ENCODE results near the gene GADD45G.

GADD45G gene

DNA sequence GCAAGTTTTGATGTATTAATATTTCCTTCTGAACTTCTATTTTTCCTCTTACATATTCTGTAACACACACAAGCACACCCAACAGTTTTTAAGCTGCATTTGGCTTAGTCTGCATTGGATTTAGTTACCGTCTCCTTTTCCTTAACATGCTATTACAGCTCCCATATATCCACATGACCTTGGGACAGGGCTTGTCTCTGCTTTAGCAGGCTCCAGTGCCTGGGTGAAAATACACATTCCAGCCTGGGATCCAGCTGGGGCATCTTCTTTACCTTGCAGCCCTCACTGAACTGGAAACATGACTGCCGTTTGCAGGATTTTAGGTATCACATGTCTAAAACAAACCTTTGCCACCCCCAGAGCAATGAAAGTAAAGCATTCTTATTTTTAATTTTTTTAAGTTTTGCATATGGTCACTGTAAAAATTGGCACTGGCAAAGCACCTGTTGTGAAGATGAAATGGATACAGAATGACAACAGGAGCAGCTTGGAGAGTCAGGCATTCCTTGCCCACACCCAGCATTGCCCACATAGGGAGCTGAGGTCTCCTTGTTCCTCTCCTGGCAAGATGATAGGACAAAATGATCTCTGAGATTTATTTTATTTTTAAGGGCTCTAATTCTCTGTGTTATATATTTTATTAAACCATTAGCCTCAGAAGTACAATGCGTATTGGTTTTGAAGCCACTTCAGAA is 4.0 kb downstream of the GADD45G start:
- in situ Hi-C loops (cut with HindIII; ENCODE audit: low sequenced_read_pairs), result no loop called here

DNA sequence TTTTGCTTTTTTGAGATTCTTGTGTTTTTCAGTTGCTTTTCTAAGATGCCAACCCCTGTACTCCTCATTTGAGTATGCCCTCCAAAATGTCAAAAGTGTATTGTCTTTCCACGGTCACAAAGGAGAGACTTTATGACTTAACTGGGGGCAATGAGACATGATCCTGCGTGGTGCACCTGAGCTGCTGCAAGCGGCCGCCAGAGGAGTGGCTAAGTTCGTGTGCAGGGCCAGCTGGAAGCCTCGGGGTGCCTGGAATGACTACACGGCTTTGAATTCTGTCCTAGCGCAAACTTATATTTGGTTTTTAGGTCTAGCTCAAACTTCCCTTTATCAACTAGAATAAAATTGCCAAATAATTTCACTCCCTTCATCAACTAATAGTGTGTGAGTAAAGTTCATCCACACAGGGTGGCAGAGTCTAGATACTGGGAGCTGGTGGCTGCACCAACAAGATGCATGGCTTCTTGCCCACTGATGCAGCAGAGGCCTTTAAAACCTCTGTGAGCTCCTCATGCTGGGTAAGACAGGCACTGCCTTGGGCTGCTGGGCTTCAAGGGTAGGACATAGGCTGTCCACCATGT is 4.7 kb downstream of the GADD45G start:
- in situ Hi-C loops (cut with HindIII; ENCODE audit: low sequenced_read_pairs), result loop anchor here (5.0 kb wide), 1 partner anchor 103 kb away; no protein-coding TSS in a partner anchor

DNA sequence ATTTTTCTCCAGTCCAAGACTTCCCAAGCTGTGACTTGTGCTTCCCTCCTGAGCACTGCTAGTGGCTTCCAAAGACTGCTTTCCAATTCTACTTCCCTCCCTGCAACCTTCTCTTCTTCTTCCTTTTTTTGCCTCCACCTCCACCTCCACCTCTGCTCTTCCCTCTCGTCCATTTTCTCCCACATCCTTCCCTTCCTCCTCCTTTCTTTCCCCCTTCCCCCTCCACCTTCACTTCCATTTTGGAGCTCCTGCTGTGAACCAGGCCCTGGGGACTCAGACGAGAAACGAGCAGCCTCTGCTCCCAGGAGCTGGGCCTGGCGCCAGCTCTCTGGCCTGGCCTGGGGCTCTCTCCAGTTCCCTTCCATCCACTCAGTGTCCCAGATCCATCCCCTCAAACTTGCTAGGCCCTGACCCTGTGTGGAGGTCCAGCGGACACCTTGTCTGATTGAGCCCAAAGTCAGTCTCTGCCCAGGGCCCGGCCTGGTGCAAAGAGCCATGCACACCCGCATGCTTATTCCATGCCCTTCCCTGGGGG is 5.6 kb downstream of the GADD45G start:
- in situ Hi-C loops (cut with HindIII; ENCODE audit: low sequenced_read_pairs), result loop anchor here (5.0 kb wide), 1 partner anchor 102 kb away; no protein-coding TSS in a partner anchor

DNA sequence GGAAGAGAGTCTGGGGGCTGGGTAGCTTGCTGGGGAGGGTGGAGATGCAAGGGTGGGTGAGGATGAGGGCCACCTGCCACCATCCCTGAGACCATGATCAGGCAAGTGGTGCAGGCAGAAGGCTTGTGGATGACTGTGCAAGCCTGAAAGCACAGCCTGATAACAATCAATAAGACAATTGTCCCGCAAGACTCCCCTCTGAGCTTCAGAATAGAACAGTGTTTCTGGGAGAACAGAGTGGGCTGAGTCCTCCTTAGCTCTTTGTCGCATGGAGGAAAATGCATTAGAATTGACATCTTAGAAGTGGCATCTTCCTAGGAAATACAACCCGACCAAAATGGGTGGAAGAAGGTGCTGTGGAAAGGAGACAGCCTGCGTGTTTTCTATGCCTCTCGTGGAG is 6.6 kb downstream of the GADD45G start:
- in situ Hi-C loops (cut with HindIII; ENCODE audit: low sequenced_read_pairs), result loop anchor here (5.0 kb wide), 1 partner anchor 101 kb away; no protein-coding TSS in a partner anchor

DNA sequence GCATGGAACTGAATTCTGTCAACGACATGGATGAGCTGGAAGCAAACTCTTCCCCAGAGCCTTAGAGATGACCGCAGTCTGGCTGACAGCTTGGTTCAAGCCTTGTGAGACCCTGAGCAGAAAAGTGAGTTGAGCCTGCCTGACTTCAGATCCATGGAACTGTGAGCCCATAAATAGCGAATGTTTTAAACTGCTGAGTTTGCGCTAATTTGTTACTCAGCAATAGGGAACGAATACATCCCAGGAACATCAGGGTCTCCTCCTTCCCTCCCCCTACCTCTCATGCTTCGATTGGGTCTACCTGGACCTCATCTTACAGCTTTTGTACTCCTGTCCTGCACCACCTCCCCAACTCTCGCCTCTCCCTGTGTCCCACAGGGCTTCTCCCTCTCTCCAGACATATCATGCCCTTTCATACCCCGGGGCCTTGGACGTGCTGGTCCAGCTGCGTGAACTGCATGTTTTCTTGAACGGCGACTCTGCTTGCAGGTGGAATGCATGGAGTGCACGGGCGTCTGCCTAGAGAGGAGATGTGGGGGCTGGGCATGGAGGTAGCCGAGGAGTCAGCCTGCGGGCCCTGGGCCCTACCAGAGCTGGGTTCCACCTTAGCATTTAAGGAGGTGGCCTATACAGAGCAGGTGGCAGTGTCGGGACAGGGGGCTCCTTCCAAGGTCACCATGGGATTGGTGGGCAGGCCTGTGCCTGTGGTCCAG is 7.9 kb downstream of the GADD45G start:
- in situ Hi-C loops (cut with HindIII; ENCODE audit: low sequenced_read_pairs), result loop anchor here (5.0 kb wide), 1 partner anchor 100 kb away; no protein-coding TSS in a partner anchor

DNA sequence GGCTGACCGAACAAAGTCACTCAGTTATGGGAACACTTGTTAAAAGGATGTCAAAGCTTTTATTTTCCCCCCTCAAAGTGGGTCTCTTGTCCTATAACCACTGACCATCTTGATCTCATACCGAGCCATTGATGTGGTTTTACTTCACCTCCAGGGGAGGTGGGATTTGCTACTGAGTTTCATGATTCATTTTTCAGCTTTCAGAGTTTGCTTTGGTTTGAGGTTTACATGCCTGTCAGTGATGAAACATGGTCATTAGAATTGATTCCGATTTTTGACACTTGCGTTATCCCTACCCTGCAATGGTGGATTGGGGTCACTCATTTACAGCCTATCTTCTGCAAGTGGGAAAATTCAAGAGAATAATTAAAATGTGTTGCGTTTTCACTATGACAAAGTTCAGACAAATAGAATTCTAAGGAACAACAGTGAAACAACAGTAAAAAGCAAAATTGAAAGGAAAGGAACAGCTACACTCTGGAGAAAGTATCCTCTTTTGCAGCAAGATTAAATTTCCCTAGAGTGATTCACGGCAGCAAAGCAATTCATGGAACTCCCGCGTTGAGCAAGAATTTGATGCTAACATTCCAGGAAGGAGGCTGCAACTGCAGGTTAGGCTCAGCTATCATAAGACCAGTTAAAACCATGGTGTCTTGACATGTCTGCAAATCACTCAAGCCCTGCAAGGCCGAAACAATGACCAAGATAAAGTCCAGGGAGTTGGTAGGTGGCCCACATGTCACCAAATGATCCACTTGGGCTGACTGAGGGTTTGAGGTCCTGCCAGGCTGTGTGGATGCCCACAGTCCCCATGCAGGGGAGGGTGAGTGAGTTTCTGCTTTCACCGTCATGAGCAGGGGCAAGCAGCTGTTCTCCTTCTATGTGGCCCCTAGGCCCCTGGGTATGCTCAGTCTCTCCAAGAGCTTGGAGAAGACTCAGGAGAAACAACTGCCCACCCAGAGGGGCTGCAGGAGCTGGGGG is 9.4 kb downstream of the GADD45G start:
- in situ Hi-C loops (cut with HindIII; ENCODE audit: low sequenced_read_pairs), result loop anchor here (5.0 kb wide), 1 partner anchor 98 kb away; no protein-coding TSS in a partner anchor

DNA sequence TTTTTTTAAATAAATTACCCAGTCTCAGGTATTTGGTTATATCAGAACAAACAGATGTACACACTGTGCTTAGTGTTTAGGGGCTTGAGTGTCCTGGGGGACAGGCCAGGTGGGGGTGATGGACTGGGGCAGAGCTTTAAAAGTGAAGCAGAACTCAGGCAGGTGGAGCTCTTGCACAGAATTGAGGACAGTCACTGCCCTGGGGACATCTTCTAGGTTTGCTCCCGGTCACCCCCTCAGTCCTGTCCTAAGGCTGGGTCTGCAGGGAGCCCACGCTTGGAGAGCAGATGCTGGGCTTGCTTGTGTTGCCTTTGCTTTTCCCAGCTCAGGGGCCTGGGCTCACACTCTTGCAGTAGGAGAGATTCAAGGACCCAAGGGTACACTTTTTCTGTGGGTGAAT is 10.8 kb downstream of the GADD45G start:
- in situ Hi-C loops (cut with HindIII; ENCODE audit: low sequenced_read_pairs), result no loop called here

DNA sequence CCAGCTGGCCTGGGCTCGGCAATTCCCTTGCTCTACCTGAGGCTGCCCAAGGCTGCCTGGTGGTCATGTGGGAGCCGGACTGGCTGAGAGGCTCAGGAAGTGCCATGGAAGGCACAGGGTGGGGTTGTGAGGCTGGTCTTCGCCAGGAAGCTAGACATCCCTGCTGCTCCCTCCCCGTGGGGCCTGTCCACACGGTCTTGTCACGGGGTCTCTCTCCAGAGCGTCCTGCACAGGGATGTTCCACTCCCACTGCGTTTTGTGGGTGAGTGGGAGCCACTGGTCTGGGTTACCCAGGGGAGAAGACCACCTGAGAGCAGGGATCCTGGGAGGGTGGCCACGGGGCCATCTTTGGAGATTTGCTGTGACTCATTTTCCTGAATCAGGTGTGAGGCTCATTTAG is 11.6 kb downstream of the GADD45G start:
- in situ Hi-C loops (cut with HindIII; ENCODE audit: low sequenced_read_pairs), result no loop called here

DNA sequence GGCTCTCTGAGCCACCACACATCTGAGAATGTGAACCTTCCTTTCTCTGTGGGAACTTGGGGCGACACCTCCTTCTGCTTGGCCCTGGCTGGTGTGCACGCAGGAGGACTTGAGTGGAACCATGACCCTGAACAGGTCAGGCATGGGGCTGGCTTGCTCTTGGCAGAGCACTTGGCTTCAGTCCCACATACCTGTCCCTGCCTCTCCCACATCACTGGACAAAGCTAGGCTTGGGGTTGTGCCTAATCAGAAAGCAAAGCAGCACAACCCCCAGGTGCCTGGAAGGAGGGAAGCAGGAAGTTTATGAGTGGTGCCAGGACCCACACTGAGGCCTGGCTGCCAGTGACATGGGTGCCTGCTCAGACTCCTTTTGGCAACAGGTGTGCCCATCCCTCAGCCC is 13.2 kb downstream of the GADD45G start:
- in situ Hi-C loops (cut with HindIII; ENCODE audit: low sequenced_read_pairs), result no loop called here

DNA sequence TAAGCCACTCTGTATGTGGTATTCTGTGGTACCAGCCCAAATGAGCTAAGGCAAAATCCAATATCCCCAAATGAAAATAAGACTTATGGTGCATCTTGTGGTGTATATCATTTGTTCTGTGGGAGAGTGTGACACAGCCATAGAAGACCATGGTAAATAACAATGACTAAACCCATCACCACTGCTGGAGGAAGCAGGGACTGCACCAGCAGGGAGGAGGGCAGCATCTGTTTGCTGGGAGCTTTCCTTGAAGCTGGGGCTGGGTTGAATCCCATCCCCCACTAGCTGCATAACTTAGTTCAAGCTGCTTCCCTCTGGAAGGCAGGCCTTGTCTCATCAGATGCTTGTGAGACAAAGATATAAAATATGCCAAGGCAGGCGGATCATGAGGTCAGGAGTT is 14.2 kb downstream of the GADD45G start:
- in situ Hi-C loops (cut with HindIII; ENCODE audit: low sequenced_read_pairs), result no loop called here

DNA sequence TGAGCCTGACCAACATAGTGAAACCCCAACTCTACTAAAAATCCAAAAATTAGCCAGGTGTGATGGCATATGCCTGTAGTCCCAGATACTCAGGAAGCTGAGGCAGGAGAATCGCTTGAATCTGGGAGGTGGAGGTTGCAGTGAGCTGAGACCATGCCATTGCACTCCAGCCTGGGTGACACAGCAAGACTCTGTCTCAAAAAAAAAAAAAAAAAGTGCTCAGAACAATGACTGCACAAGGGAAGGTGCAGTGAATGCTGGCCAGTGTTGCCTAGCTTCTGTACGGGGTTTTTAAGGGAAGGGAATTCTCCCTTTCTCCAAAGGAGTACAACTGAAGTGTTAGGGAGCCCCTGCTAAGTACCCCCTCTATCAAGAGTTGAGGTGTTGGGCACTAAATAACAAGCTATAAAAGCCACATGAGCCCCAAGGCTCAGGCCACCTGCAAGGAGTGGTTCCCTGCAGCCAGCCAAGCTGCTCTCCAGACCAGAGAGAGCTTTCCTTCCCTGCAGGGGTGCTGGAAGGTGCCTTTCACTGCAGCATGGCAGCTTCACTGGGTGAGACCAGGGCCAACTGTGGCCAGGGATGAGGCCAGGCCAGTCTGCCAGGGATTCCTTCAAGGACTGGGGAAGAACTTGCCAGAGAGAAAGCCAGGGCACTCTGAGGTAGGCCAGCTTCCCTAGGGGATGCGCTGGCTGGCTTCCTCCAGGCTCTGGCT is 14.8 kb downstream of the GADD45G start:
- in situ Hi-C loops (cut with HindIII; ENCODE audit: low sequenced_read_pairs), result no loop called here

DNA sequence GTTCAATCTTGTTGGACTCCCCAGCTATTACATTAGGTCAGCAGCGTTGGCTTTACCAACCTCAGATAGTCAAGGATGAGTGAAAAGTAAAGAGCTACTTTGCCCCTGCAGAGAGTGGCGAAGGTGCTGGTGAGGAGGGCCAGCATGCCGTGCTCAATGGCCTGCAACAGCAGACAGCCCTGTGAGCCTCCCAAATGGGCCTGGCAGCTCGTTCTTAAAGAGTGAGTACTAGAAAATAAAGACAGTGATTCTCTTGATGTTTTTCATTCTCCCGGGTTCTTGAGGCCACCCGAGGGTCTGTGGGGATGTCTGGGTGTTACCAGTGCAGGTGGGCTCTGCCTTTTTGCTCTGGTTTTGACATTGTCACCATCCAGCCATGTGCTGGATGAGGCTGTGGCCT is 16.2 kb downstream of the GADD45G start:
- in situ Hi-C loops (cut with HindIII; ENCODE audit: low sequenced_read_pairs), result no loop called here

DNA sequence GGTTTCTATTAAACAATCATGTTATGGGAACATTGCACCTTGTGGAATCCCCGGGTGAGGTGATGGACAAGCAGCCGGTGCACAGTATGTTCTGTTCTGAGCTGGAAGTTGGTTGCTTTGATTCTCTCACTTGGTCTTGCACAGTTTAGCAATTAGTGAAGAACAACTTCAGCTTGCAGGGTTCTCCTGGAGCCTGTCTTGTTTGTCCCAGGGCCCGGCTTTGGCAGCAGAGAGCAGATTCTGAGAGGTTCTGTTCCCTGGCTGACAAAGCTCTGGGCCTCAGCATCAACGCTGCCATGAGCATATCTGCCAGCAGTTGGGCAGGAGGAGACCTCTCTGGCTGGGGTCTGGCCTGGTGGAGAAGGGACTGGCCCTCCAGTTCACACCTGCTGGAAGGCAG is 16.9 kb downstream of the GADD45G start:
- in situ Hi-C loops (cut with HindIII; ENCODE audit: low sequenced_read_pairs), result no loop called here

DNA sequence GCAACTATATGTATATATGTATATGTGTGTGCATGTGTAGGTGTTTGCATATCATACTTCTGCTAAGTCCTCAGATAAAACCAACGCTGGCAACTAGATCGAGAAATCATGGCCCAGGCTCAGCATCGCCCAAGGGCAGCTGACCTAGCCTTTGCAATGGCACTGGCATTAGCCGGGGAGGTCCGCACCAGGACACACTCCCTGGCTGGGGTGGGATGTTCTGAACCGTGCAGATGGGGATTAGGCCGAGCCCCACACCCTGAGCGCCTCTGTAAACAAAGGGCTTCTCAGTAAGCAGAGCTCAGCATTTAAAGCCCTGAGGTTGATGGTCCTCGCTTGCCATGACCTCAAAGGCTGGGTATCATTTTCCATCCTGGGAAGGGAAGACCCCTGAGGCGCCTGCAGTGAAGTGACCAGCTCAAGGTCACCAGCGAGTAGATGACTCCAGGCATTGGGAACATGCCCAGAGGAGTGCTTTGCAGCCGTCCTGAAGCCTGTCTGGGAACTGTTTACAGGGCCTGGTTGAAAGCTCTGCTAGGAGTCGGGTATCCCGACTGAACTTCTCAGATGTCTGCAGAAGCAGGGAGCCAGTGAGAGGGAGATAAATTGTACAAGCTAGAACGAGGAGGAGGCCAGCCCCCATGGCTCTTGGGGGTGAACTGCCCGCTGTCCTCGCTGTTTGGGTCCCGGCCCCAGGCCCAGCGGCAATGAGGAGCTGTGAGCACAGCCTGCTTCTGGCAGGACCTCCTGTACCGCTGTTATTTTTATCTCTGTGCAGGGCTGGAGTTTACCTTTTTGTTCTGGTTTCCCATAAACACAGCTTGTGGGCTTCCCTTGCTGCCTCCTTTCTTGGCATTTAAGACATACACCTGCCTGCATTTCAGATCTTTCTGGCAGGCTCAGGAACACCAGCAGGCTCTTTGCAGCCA is 18.4 kb downstream of the GADD45G start:
- in situ Hi-C loops (cut with HindIII; ENCODE audit: low sequenced_read_pairs), result no loop called here

DNA sequence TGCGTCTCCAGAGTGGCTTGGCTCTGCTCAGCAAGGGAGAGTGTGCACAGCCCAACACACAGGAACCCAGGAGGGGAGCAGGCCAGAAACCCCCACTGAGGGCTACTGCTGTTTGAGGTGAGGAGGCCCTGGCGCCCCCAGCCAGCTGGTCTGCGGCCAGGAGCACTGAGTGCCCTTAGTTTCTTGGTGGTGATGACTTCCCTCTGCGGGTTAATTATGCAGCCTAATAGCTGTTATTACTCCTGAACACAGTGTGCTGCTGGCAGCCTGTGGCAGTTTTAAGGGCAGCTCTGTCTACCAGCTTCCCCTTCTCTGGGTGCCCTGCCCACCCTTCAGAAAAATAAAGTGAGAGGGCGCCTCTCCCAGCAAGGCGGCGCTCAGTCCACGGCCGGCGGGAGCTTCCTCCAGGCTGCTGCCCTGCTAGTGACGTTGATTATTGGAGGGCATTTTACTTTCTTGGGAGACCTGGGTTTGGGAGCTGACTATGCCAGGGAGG is 19.2 kb downstream of the GADD45G start:
- in situ Hi-C loops (cut with HindIII; ENCODE audit: low sequenced_read_pairs), result no loop called here

DNA sequence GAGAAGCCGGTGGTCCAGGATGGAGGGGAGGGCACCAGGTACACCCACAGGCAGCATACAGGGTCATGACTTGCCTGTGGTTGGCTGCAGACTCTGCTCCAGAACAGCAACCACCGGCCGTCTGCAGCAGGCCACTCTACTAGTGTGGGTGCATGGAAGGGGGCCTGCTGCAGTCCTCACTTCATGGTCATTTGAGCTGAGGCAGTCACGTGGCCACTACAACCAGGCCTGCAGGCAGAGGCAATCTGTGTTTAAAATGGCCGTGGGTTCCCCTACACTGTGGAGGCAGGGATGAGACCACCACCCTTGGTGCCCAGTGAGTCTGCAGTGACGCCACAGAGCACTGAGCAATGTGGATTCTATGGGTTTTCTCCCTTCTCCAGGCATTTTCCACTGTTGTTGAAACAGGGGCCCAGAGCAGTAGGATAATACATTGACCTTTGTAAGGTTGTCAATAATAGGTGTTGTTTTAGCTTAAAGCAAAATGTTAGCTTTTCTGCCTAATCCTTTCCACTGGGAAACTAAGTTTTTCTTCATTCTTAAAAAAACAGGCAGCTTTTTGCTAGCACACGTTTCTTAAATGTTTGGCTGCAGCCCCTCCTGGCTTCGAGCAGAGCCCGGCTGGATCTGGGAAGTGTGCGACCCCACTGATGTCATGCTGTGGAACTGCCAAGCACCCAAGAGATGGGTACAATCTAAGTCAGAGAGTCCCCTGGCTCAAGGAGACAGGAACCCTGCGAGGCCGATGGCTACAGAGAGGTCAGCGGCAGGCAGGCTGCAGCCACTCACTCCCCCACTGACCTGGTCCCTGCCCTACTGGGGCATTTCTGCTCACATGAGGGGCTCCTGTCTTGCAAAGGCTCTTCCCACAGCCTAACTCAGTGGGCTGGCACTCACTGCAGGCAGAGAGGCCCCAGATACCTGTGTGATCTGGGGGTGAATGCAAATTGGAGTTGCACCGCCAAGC is 21.2 kb downstream of the GADD45G start:
- in situ Hi-C loops (cut with HindIII; ENCODE audit: low sequenced_read_pairs), result no loop called here

DNA sequence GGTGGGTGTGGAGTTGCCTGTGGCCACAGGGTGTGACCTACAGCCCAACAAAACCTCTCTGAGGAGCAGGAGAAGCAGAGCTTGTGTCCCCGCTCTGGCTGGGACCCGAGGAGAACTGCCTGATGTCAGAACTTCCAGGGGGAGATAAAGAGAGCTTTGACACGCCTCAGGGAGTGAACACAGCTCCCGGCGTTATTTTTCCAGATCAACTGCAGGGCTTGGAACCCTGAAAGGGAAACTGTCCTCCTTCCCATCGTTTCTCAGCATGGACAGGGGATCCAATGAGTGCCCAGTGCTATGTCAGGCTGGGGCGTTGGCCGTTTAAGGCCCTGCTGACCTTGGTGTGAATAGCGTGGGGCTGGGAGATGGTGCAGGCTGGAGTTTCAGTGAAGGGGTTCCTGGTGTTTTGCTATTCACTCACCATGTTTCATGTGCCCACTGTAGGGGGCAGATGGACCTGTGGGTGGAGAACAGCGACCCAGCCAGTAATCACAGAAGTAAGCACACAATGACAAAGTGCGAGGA is 22.0 kb downstream of the GADD45G start:
- in situ Hi-C loops (cut with HindIII; ENCODE audit: low sequenced_read_pairs), result no loop called here

Data from endothelial cell of hepatic sinusoid (primary cell).